H4 (cell line): ENCODE measurements around the gene CDH15. TPM values are rescaled to one million over a fixed set of nuclear protein-coding genes. Genes with fewer than 3 reads are reported as not detected.
"Not testable (repeated sequence)": the region's sequence is repeated elsewhere in the genome, so short reads cannot be mapped to it uniquely, and the experiment has no call there.

ENCODE experiments used
- DNase-seq: peaks from one replicate; pipeline ENCODE4 v3.0.0-alpha.2; 2015; ENCODE audit warnings: low spot score
- total RNA-seq: library from RNA; depleted of rRNA; stranded (reverse); fragments of >200 nt; shearing (Covaris generic); gene quantifications from 2 replicates; pipeline ENCODE4 v1.2.3, GENCODE V29; 2014

Gene CDH15
- total RNA-seq, 1 experiment from 2014 or later, result 0.17 TPM

DNA sequence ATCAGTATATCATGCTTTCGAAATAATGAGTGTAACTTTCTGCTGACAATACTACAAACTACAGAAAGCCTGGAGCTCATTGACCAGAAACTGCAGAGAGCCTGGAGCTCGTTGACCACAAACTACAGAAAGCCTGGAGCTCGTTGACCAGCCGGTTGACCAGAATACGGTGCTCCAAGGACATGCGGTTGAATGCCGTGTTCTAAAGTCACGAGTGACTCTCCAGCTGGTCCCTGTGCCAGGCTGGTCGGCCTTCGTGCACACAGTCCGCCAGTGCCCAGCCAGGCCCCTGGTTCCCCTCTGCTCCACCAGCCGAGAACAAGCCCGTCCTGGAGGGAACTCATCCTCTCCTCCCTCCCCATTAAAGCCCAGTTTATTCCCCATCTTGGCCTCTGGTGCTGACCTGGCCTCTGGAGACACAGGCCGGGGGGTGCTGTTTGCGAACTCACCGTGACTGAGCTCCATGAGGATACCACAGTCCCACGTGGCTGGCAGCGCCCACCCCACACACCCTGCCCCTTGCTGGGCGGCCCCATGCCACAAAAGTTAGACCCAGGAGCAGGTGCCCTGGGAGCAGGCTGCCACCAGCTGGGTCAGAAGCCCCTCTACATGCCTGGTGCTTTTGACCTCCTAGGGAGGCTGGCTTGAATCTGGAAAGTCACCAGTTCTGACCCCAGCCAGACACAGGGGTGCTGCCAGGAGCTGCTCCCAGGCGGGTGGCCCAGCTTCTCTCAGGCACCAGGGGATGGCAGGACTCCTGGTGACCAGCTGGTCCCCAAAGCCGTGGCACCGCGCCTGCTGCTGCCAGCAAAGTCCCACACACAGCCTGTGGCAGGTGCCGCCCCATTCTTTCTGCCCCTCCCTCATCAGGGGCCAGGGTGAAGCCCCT is 15.5 kb upstream of the CDH15 start:
- DNase-seq, result no peak

DNA sequence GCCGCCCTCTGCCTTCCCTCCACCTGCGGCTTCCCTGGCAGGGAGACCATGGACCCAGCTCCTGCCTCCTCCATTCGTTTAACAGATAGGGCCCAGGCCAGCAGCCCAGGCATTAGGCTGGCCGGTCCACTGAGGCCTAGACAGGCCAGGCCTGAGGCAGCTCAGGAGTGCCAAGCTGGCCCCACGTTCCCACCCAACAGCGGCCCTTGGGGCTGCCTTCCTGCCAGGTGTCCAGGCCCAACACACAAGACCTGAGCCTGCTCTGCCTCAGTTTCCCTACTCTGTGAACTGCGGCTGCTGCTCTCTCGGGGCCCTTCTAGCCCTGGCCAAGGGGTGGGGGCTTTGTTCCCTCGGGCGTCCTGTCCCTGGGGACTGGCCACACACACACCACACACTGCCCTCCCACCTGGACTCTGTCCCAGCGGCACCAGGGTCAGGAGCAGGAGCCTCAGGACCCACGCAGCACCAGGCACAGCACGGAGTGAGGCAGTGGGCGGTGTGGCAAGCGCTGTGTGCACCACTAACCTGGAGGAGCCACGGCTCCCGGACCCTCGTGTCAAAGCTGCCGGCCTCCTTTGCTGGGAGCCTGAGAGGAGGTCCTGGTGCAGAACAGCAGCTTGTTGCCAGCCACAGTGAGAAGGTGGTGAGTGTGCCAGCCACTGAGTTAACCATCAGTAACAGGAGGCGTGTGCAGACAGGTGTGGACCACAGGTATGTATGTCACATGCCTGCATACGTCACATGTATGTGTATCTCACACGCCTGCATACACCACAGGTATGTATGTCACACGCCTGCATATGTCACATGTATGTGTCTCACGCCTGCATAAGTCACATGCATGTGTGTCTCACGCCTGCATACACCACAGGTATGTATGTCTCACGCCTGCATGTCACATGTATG is 14.6 kb upstream of the CDH15 start:
- DNase-seq, result no peak

DNA sequence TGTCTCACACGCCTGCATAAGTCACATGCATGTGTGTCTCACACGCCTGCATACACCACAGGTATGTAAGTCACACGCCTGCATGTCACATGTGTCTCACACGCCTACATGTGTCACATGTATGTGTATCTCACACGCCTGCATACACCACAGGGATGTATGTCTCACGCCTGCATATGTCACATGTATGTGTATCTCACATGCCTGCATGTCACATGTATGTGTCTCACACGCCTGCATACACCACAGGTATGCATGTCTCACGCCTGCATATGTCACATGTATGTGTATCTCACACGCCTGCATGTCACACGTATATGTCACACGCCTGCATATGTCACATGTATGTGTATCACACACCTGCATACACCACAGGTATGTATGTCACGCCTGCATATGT is 13.8 kb upstream of the CDH15 start:
- no peak for DNase-seq

DNA sequence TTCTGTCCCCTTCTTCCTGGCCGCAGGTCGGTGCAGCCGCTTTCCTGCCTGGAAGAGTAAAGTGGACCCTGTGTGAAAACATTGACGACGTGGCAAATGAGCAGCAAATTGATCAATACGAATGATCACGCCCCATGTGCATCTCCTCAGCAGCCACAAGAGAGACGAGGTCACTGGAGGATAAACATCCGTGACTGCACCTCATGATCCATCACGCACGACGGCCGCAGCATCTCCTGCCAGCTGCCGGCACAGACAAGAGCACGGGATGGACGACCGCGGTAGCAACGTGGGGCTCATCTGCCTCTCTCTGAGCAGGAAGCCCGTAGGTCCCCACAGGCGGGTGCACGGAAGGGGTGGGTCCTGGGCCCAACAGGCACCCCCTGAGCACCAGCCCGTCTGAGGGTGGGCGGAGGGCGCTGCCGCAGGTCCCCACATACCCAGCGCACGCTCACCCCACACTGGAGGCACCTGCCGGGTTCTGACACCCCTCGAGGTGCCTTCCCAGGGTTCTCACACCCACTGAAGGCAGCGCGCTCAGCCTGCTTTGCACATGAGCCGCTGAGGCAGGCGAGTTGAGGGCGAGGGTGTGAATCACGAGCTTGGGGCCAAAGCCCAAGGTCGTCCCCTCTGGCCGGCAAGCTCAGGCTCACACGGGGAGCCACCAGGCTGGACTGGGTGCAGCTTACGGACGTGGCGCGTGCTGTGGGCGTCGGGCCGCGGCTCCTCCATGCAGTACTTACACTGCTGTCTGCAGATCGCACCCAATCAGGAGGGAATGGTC is 12.3 kb upstream of the CDH15 start:
- DNase-seq, result no peak

DNA sequence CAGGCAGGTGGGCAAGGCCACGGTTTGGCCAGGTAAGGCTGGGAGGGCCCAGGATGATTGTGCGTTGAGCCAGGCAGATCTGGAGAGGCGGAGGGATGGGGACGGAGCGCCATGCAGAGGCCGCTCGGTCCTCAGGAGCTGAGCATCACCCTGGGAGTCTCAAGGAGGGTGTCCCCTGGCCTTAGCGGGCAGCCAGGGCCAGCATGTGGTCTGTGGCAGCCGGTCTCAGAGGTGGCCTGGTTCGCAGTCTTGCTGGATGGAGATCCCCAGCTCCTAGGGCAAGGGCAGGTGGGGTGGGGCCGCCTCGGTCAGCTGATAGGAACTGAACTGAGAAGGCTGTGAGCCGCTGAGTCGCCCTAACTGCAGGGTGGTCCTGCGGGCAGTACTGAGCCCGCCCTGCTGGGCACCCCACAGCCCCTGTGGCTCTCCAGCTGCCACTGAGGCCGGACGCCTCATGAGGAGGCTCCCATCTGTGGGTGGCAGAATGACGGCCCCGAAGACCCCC is 11.6 kb upstream of the CDH15 start:
- DNase-seq, result no peak

DNA sequence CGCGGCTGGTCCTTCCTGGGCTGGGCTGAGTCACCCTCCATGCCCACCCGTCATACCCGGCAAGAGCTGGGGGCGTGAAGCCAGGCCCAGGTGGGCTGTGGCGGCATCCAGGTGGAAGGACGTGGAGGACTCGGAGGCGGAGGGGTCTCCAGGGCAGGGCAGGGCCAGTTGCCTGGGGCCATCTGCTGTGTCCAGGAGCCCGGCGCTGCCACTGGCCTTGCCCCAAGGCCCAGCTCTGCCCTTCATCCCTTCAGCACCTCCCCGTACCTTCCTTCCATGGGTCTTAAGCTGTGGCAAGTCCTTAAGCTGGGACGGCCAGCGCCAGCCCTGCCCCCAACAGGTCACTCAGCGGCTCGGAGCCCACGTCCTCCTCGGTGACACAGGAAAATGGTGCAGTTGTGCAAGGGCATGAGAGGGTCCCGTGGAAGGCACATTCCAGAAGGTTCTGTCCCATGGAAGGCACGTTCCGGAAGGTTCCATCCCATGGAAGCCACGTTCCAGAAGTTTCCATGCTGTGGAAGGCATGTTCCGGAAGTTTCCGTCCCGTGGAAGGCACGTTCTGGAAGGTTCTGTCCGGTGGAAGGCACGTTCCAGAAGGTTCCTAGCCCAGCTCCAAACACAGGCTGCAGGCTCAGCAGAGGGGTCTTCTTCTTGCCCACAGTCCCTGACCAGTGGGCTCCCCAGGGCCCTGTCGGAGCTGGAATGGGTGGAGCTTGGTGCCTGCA is 10.4 kb upstream of the CDH15 start:
- no peak for DNase-seq

DNA sequence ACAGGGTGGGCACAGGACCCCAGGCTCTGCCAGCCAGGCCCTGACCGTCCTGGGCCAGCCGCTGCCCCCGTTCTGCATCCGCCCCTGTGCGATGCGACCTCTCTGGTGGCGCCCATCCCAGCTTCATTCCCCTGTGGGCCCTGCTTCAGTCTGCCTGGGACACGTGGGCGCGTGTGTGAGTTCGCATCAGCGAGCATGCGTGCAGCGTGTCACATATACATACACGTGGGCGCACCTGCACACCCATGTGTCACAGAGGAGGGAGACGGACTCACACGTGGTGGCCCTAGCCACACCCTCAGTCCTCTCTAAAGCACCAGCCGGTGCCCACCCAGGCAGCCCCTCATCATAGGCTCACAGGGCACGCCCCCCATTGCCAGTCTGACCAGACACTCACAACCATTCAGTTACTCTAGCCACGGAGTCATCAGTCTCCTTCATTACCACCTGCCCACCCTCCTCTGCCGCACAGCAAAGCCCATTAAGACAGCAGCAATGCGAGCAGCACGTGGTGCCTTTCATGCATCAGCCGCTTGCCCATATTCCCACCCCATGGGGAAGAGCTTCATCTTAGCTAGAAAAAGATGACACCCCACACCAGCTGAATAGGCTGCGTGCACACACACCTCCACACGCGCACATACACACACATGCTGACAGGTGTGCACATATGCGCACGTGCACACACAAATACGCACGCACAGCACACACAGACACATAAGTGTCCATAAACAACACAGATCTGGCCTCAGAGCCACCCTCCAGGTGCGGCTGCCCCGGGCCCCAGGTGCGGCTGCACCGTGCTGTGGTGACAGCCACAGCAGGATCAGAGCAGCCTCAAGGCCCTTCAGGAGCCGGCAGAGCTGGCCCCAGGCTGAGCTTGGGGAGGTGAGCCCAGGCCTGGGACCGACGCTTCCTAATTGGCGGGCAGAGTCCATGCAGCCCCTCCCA is 9.5 kb upstream of the CDH15 start:
- no peak for DNase-seq

DNA sequence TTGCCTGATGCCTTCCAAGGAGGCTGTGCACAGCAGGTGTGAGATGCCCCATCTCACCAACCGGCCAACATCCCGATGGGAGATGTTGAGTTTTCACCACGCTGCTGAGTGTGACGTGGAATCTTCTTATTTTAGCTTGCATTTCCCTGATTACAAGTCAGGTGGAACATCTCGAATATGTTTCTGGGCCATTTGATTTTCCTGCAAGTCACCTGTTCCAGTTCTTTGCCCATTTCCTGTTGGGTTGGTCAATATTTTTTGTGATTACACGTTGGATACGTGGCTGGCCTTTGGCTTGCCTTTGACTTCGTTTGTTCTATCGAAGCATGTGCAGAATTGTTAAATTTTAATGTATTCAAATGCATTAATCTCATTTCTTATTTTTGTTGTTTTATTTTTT is 8.3 kb upstream of the CDH15 start:
- no peak for DNase-seq

DNA sequence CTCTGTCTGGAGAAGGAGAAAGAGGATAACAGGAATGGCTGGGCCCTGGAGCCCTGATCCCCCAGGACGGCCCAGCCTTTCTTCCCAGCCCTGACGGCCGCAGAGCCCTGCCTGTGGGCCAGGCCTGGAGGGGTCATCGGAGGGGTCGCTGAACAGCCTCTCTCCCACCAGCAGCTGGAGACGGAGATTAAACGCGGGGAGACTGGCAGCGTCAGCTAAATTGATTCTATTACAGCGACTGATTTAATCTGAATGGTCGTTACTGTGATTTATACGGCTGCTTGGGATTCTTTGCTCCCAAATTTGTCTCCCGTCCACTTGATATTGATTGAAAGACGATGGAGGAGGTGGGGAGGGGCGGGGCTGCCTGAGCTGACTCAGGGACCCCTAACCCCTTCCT is 7.1 kb upstream of the CDH15 start:
- no peak for DNase-seq

DNA sequence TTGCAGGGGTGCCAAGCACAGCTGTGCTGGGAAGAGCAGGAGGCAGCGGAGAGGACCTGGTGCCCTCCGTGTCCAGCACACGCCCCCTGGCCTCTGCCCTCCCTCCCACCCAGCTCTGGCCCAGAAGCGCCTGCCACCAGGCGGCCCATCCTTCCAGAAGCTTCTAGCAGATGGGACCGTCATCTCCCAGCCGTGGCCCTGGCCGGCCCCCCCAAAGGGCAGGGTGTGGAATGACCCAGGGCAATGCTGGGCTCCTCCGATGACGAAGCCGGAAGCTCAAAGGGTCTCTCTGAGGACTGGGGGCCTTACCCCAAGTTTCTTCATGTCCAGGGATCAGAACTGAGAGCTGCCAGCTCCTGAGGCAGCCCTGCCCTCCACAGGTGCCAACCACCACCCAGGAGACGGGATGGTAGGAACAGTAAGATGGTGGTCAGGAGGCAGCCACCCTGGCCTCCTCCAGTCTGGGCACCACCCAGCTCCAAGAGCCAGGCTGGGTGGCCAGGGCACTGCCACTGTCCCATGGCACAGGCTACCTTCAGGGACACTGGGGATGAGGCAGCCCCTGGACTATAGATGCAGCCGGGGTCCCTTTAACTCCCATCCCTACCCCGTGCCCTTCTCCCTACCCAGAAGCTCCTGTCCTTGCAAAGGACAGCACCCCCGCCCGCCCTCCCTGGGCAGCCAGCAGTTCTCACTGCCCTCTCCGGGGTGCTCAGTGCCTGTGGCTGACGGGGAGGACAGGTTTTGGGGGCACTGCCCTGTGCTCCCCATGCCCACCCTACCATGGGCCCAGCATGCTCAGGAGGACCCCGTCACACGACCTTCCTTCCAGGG is 6.5 kb upstream of the CDH15 start:
- no peak for DNase-seq

DNA sequence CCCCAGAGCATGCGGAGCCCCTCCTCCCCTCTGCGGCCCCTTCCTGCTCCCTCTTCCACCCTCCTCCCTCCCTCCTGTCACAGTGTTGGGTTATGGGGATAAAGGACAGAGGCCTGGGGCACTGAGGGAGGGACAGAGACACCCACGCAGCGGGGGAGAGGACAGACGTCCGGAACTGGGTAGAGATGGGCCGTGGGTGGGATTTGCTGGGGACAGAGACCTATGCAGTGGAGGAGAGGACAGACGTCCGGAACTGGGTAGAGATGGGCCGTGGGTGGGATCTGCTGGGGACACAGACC is 5.9 kb upstream of the CDH15 start:
- DNase-seq, result not testable (repeated sequence)

DNA sequence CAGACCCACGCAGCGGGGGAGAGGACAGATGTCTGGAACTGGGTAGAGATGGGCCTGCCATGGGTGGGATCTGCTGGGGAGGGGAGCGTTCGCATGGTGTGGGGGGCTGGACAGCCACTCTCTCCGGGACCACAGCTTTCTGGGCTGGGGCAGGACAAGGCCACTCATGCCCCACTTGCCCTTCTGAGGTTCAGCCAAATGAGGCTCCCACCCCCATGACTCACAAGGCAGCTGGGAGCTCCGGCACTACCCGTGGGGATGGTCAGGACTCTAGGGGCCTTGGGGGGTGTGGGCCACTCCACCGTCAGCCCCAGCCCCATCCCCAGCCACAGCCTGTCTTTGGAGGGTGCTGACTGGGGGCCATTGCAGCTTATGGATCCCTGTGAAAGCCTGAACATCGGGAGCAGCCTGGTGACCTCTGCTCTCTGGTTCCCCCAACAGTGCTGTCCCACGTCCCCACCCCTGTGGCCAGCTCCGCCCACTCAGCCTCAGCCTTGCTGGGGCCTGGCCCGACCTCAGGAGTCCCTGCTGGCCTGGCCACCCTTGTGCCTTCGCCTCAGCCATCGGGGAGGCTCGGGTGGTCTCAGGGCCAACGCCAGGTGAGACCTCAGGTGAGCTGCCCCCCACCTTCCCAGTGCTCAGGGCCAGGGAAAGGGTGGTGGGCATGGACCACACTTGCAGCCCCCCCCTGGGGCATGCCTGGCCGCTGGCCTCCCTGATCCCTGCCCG is 4.7 kb upstream of the CDH15 start:
- DNase-seq, result no peak

DNA sequence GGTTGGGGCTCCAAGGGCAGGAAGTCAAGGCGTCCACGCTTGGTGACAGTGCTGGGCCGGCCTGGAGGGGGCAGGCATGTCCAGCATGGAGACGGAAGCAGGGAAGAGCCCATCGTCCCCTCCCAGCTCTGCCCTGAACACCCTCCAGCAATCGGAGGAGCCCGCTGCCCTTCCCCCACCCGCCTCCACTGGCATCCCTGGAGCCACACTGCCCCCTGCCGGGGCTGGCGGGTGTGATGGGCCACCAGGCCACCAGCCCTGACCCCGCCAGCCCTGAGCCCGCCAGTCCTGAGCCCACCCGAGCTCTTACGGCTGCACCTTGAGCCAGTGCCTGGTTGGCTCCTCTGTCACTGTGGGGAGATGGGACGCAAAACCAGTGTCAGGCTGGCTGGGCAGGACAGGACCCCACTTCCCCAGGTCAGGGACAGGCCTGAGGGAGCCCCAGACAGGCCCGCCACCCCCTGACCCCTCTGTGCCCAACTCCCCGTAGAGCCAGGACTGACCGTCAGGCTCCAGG is 4.1 kb upstream of the CDH15 start:
- DNase-seq, result peak; percentile 90

DNA sequence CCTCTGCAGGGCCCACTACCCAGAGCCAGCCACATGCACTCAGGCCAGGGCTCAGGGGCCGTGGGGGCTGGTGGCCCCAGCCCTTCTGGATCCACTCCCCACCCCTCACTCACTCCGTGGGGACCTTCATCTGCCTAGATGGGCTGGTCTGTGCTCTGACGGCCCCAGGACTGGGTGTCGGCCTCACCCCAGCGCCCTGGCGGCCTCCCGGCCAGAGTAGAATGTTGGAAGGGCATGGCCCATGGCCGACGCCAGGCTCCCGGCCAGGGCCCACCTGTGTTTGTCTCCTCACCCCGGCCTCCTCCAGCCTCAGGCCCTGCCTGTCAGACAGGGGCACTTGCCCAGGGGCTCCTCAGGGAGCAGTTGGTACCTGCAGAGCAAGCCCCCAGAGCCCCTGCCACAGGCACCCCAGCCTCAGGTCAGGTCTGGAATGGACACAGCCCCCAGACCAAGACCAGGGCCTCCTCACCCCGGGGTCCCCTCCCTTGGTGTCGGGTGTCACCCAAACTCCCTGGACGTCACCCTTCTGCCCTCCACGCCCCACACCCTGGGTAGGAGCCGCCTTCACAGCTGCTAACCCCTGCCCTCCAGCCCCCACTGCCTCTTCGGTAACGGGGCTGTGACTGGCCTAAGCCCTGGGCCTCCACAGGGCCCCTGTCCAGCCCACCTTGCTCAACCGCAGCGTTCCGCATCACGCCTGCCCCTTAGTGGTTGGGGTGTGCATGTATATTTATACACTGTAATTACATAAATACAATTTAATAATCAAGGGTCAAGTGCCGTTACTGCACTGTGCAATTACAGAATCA is 3.0 kb upstream of the CDH15 start:
- DNase-seq, result no peak

DNA sequence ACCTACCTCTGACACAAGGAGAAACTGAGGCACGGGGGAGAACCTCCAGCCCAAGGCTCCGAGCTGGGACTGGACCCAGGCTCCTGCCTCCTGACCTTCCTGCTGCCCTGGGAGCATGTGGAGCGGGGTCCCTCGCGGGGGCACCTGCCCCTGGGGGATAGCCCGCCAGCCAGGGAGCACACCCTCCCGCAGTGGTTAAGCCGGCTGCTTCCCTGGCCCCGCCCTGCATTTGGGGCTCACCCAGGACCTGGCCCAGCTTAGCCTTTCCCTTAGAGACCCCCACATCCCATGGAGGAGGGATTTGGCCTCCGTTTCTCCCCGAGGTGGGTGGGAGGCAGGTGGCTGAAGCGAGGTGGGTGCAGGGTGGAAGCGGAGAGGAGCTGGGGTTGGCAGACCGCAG is 1.8 kb upstream of the CDH15 start:
- DNase-seq, result no peak

DNA sequence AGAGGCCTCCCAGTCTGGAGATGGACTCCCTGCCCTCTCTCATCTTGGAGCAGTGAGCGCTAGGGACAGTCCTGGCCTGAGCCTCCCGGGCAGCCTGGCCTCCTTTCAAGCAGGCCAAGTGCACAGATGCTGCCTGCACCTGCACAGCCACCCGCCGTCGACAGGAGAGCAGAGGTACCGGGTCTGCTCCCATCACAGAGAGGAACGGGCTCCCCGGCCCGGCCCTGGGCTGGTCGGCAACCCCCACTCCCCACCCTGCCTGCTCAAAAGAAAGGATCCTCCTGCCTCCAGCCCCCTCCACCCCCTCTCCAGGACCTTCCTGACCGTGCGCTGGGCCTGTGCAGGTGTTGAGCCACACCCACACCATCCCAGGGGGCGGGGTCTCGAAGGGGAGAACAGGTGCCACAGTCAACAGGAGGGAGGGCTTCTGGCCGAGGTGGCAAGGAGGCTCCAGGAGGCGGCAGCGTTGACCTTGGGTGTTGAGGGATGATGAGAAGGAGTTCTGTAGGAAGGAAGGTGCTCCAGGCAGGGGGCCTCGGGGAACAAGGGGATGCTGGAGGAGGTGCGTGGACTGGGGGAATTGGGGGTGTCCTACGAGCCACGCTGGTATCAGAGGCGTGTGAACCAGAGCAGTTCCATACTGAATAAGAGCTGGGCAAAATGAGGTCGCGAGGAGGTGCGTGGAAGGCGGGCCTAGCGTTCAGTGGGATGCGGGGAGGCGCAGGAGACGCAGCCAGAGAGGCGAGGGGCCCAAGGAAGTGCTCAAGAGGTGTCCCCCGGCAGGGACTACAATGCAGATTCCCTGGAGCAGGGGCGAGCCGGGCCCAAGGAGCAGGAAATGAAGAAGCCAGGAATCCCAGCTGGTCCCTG is 967 bp upstream of the CDH15 start:
- DNase-seq, result no peak

DNA sequence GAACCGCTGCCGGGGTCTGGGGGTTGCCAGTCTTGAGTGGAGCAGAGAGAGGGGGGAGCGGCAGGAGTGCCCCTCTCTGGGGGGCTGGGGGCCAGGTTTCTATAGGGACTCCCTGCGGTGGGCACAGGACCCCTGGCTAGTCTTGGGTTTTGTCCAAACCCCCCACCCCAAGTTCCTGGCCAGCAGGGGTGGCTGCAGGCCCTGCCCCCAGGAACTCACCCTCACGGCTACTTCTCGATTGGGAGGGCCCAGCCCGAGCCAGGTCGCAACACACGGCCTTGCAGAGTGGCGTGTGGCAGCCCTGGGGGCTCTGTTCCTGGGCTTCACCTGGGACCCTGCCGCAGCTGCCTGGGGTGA is 601 bp downstream of the CDH15 start:
- DNase-seq, result no peak
